HEK293 (cell line): ENCODE measurements around the gene MARF1.

Experiments
- CTCF ChIA-PET: fragments of 350-600 bp; formaldehyde crosslinking; extraction: SDS; loops from one replicate; lab custom pipeline; 2021; ENCODE audit warnings: antibody characterized with exemption; lab: Yijun Ruan, JAX
- POLR2A ChIA-PET: fragments of 300-600 bp; formaldehyde crosslinking; extraction: SDS; loops from one replicate; lab custom pipeline; 2020; ENCODE audit warnings: antibody characterized with exemption, inconsistent platforms; lab: Yijun Ruan, JAX
- H3K27ac ChIP-seq: fragments of 200-500 bp; sonication (Bioruptor generic); 2 replicates; pipeline ENCODE4 v1.5.1; 2014; ENCODE audit warnings: low read depth, low read length, control low read depth, inconsistent platforms; ENCODE audit errors: extremely low read depth
- H3K36me3 ChIP-seq, 2 experiments: fragments of 200-500 bp in 1 of 2; sonication (Bioruptor generic) in 1 of 2; 1 replicate in 1 of 2; 2 replicates in 1 of 2; pipeline ENCODE4 v1.5.1; 2014 to 2017; ENCODE audit warnings: inconsistent platforms in 2 of 2, low read length in 2 of 2; ENCODE audit not compliant: control insufficient read depth in 2 of 2, insufficient read depth in 1 of 2
- H3K4me1 ChIP-seq: fragments of 200-500 bp; sonication (Bioruptor generic); 2 replicates; pipeline ENCODE4 v1.5.1; 2014; ENCODE audit warnings: mild to moderate bottlenecking, low read length, inconsistent platforms; ENCODE audit not compliant: control insufficient read depth, insufficient read depth
- H3K4me3 ChIP-seq: 2 replicates; pipeline ENCODE4 v1.5.1; 2011; ENCODE audit warnings: low read depth, mild to moderate bottlenecking, control low read depth, low read length, moderate library complexity
- H3K9me3 ChIP-seq: fragments of 200-500 bp; sonication (Bioruptor generic); 2 replicates; pipeline ENCODE4 v1.5.1; 2014; ENCODE audit warnings: low read depth, low read length, inconsistent platforms; ENCODE audit not compliant: control insufficient read depth, insufficient read depth
- HOXD13 ChIP-seq: sonication (generic); formaldehyde crosslinking; IDR thresholded peaks from 2 replicates; pipeline ENCODE4 v1.8.0; 2022; ENCODE audit warnings: missing genetic modification reagents, borderline replicate concordance
- PATZ1 ChIP-seq: fragments of 450-650 bp; formaldehyde crosslinking; IDR thresholded peaks from 2 replicates; pipeline ENCODE4 v1.5.1; 2016; ENCODE audit warnings: missing biosample characterization, missing genetic modification characterization
- ZBTB17 ChIP-seq: fragments of 450-650 bp; formaldehyde crosslinking; IDR thresholded peaks from 2 replicates; pipeline ENCODE4 v1.5.1; 2016; ENCODE audit warnings: missing biosample characterization, missing genetic modification characterization
- ZFP69B ChIP-seq: fragments of 450-650 bp; formaldehyde crosslinking; IDR thresholded peaks from 2 replicates; pipeline ENCODE4 v1.5.1; 2016; ENCODE audit warnings: missing biosample characterization, missing genetic modification characterization
- ZNF274 ChIP-seq, 2 experiments: fragments of 200-500 bp in 1 of 2; fragments of 450-650 bp in 1 of 2; sonication (Bioruptor generic) in 1 of 2; formaldehyde crosslinking in 1 of 2; IDR thresholded peaks; 2 replicates each; pipeline versions ENCODE4 v1.5.1 to v1.6.1; 2014 to 2016; ENCODE audit warnings: borderline replicate concordance in 1 of 2, inconsistent platforms in 1 of 2, low read length in 1 of 2, missing biosample characterization in 1 of 2, missing genetic modification characterization in 1 of 2
- ZNF311 ChIP-seq: fragments of 450-650 bp; formaldehyde crosslinking; IDR thresholded peaks from 2 replicates; pipeline ENCODE4 v1.5.1; 2017; ENCODE audit warnings: missing biosample characterization, missing genetic modification characterization, borderline replicate concordance
- ZNF426 ChIP-seq: fragments of 450-650 bp; formaldehyde crosslinking; IDR thresholded peaks from 2 replicates; pipeline ENCODE4 v1.5.1; 2017; ENCODE audit warnings: missing biosample characterization, missing genetic modification characterization, mild to moderate bottlenecking, inconsistent platforms, moderate library complexity
- ZSCAN23 ChIP-seq: fragments of 450-650 bp; formaldehyde crosslinking; IDR thresholded peaks from 2 replicates; pipeline ENCODE4 v1.5.1; 2016; ENCODE audit warnings: missing biosample characterization, missing genetic modification characterization
- ZSCAN5A ChIP-seq: fragments of 450-650 bp; formaldehyde crosslinking; IDR thresholded peaks from 2 replicates; pipeline ENCODE4 v1.5.1; 2016; ENCODE audit warnings: missing biosample characterization, missing genetic modification characterization
- TF ChIP-seq, protein P1 (sequence below): fragments of 450-650 bp; formaldehyde crosslinking; IDR thresholded peaks from 2 replicates; pipeline ENCODE4 v1.5.1; 2016; ENCODE audit warnings: missing biosample characterization, missing genetic modification characterization
- TF ChIP-seq, protein P2 (sequence below): fragments of 450-650 bp; formaldehyde crosslinking; IDR thresholded peaks from 2 replicates; pipeline ENCODE4 v1.5.1; 2016; ENCODE audit warnings: missing biosample characterization, missing genetic modification characterization
- TF ChIP-seq, protein P3 (sequence below): fragments of 450-650 bp; formaldehyde crosslinking; IDR thresholded peaks from 2 replicates; pipeline ENCODE4 v1.5.1; 2016; ENCODE audit warnings: missing biosample characterization, missing genetic modification characterization

MARF1 gene

GRCh38 chr16:15639061-15639568 is 3.8 kb downstream of the MARF1 start:
- CTCF ChIA-PET, result no interaction called here
- TF ChIP-seq HOXD13 (CRISPR knock-in tag), result no peak
- TF ChIP-seq ZNF426 (tag by site-specific recombination), result no peak
- no peak for TF ChIP-seq ZSCAN5A (tag by site-specific recombination)
- TF ChIP-seq, protein P1, sequence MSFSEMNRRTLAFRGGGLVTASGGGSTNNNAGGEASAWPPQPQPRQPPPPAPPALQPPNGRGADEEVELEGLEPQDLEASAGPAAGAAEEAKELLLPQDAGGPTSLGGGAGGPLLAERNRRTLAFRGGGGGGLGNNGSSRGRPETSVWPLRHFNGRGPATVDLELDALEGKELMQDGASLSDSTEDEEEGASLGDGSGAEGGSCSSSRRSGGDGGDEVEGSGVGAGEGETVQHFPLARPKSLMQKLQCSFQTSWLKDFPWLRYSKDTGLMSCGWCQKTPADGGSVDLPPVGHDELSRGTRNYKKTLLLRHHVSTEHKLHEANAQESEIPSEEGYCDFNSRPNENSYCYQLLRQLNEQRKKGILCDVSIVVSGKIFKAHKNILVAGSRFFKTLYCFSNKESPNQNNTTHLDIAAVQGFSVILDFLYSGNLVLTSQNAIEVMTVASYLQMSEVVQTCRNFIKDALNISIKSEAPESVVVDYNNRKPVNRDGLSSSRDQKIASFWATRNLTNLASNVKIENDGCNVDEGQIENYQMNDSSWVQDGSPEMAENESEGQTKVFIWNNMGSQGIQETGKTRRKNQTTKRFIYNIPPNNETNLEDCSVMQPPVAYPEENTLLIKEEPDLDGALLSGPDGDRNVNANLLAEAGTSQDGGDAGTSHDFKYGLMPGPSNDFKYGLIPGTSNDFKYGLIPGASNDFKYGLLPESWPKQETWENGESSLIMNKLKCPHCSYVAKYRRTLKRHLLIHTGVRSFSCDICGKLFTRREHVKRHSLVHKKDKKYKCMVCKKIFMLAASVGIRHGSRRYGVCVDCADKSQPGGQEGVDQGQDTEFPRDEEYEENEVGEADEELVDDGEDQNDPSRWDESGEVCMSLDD (tag by site-specific recombination), result no peak
- no peak for TF ChIP-seq ZFP69B (tag by site-specific recombination)
- TF ChIP-seq, protein P2, sequence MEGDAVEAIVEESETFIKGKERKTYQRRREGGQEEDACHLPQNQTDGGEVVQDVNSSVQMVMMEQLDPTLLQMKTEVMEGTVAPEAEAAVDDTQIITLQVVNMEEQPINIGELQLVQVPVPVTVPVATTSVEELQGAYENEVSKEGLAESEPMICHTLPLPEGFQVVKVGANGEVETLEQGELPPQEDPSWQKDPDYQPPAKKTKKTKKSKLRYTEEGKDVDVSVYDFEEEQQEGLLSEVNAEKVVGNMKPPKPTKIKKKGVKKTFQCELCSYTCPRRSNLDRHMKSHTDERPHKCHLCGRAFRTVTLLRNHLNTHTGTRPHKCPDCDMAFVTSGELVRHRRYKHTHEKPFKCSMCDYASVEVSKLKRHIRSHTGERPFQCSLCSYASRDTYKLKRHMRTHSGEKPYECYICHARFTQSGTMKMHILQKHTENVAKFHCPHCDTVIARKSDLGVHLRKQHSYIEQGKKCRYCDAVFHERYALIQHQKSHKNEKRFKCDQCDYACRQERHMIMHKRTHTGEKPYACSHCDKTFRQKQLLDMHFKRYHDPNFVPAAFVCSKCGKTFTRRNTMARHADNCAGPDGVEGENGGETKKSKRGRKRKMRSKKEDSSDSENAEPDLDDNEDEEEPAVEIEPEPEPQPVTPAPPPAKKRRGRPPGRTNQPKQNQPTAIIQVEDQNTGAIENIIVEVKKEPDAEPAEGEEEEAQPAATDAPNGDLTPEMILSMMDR, result no peak
- no peak for TF ChIP-seq ZNF274 (IDR thresholded peaks at IDR 0.05; ENCODE audit: low read length)
- no peak for TF ChIP-seq ZNF274 (tag by site-specific recombination; IDR thresholded peaks at IDR 0.05; ENCODE audit: borderline replicate concordance)
- Histone ChIP-seq H3K27ac (no peak overlapping the region), H3K9me3 (no peaks in the 10 kb centered on the region), H3K36me3 (peaks cover 17 to 52% of the 10 kb centered on the region in 2 experiments), H3K4me3 (no peak overlapping the region), H3K4me1 (peaks cover 15% of the 10 kb centered on the region)
- POLR2A ChIA-PET, result interaction anchor here (1.0 kb wide), 1 partner anchor 12 kb away, joined by 3 read pairs; no protein-coding TSS in a partner anchor

GRCh38 chr16:15636392-15636873 is 6.5 kb downstream of the MARF1 start:
- H3K27ac ChIP-seq, result no peak overlapping the region
- H3K4me1 ChIP-seq, result peaks cover 4% of the 10 kb centered on the region
- POLR2A ChIA-PET, result no interaction called here
- TF ChIP-seq, protein P3, sequence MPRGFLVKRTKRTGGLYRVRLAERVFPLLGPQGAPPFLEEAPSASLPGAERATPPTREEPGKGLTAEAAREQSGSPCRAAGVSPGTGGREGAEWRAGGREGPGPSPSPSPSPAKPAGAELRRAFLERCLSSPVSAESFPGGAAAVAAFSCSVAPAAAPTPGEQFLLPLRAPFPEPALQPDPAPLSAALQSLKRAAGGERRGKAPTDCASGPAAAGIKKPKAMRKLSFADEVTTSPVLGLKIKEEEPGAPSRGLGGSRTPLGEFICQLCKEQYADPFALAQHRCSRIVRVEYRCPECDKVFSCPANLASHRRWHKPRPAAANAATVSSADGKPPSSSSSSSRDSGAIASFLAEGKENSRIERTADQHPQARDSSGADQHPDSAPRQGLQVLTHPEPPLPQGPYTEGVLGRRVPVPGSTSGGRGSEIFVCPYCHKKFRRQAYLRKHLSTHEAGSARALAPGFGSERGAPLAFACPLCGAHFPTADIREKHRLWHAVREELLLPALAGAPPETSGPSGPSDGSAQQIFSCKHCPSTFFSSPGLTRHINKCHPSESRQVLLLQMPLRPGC (tag by site-specific recombination), result no peak
- TF ChIP-seq ZBTB17 (tag by site-specific recombination) (no peak), ZSCAN23 (no peak), PATZ1 (tag by site-specific recombination) (no peak), ZNF311 (tag by site-specific recombination) (no peak)
- CTCF ChIA-PET, result no interaction called here
- no peak overlapping the region for H3K4me3 ChIP-seq
- H3K36me3 ChIP-seq, result peaks cover 31 to 78% of the 10 kb centered on the region in 2 experiments
- H3K9me3 ChIP-seq, result no peaks in the 10 kb centered on the region
